ENCODE results near the gene MX2. TPM values are rescaled to one million over a fixed set of nuclear protein-coding genes. Genes with fewer than 3 reads are reported as not detected.

Gene MX2
- polyA plus RNA-seq, 1 donor from 2014 or later: not detected

DNA sequence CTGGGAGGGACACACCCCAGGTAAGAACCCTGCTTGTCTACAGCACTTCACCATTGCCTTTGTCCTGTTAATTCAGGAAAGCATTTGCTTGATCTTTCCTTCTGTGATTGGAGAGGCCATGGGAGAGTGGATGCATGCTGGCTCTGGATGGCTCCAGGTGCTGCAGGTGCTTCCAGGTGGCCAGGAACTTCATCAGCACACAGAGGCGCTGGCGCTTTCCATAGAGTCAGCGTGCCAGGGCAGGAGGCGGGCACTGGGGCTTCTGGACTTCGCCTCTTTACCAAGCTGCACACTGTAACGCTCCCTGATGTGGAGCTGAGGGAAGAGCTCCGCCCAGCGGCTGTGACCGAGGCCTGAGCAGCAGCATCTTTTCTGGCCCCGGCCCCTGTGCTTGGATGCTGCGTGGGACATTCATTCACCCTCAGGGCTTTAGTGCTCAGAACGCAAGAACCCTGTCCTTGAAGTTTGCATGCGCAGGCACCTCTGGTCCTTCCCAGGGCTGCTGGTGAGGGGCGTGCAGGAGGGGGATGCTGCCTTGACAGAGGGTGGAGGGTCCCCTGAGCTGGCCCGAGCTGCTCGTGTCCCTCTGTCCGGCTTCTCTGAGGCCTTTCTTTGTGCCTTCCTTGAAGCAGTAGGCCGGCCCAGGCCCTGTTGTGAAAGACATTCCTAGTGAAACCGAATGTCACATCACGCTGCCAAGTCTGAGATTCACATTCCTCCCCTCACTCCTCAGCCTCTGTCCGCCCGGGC lies 1.6 kb upstream of the MX2 start:
- H3K79me2 ChIP-seq (replicated peaks; ENCODE audit: insufficient read depth, low read length): no peaks in the 10 kb centered on the region
- H3K27me3 ChIP-seq (ENCODE audit: insufficient read depth, low read depth, low read length): no peaks in the 10 kb centered on the region
- no peaks in the 10 kb centered on the region for H3K9me3 ChIP-seq (ENCODE audit: low read length)
- no peak overlapping the region for H3K4me2 ChIP-seq (ENCODE audit: low read length)
- no peaks in the 10 kb centered on the region for H3K36me3 ChIP-seq (ENCODE audit: insufficient read depth, low read length)
- H3F3A ChIP-seq (ENCODE audit: insufficient read depth, low read length, poor library complexity, severe bottlenecking): no peaks in the 10 kb centered on the region
- no peaks in the 10 kb centered on the region for H3K9me2 ChIP-seq (ENCODE audit: insufficient read depth, low read length)
- H4K20me1 ChIP-seq (ENCODE audit: insufficient read depth): no peaks in the 10 kb centered on the region
- no peak overlapping the region for H2AFZ ChIP-seq (ENCODE audit: low read depth, low read length)
- H3K27ac ChIP-seq (ENCODE audit: low read length): no peak overlapping the region
- H3K4me3 ChIP-seq (ENCODE audit: low read length): no peak overlapping the region
- TF ChIP-seq, protein P1, sequence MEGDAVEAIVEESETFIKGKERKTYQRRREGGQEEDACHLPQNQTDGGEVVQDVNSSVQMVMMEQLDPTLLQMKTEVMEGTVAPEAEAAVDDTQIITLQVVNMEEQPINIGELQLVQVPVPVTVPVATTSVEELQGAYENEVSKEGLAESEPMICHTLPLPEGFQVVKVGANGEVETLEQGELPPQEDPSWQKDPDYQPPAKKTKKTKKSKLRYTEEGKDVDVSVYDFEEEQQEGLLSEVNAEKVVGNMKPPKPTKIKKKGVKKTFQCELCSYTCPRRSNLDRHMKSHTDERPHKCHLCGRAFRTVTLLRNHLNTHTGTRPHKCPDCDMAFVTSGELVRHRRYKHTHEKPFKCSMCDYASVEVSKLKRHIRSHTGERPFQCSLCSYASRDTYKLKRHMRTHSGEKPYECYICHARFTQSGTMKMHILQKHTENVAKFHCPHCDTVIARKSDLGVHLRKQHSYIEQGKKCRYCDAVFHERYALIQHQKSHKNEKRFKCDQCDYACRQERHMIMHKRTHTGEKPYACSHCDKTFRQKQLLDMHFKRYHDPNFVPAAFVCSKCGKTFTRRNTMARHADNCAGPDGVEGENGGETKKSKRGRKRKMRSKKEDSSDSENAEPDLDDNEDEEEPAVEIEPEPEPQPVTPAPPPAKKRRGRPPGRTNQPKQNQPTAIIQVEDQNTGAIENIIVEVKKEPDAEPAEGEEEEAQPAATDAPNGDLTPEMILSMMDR (IDR thresholded peaks at IDR 0.05; ENCODE audit: poor library complexity, severe bottlenecking): no peak
- TF ChIP-seq SMC3 (conservative IDR thresholded peaks at IDR 0.05; ENCODE audit: poor library complexity) (no peak), RAD21 (conservative IDR thresholded peaks at IDR 0.05) (no peak), TAF1 (IDR thresholded peaks at IDR 0.05; ENCODE audit: low read depth) (no peak), POLR2AphosphoS5 (IDR thresholded peaks at IDR 0.05) (no peak)
- no peak overlapping the region for H3K9ac ChIP-seq (ENCODE audit: low read length)

DNA sequence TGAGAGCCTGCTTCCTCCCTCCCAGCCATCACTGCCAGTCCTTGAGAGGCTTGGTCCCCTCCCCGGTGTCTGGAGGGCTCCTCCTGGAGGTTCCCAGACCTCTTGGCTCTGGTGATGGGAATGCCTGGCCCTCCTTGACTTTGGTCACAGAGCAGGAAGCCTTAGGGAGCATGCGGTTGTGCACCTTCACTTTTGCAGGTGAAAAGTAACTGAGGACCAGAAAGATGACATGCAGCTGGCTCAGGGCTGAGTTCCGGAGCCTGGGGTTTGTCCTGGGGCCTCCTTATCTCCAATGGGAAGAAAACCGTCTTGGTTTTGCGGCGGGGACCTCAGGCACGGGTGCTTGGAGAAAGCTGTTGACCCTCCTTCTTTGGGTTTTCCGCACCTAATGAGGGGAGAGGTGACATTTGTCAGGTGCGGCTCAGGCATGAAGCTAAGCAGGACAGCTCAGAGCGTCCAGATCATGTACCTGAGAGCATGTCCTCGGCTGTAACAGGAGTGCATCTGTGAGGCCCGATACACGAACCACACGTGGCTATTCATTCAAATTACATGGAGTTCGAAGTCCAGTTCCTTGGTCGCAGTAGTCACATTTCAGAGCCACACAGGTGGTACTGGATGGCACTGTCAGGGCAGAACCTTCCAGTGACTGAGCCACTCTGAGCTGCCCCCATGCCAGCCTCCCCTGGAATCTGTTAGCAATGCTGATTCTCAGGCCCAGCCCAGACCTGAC lies 608 bp upstream of the MX2 start:
- H3F3A ChIP-seq (ENCODE audit: insufficient read depth, low read length, poor library complexity, severe bottlenecking): no peaks in the 10 kb centered on the region
- TF ChIP-seq, protein P1 (IDR thresholded peaks at IDR 0.05; ENCODE audit: poor library complexity, severe bottlenecking): no peak
- no peaks in the 10 kb centered on the region for H3K9me2 ChIP-seq (ENCODE audit: insufficient read depth, low read length)
- no peaks in the 10 kb centered on the region for H3K79me2 ChIP-seq (replicated peaks; ENCODE audit: insufficient read depth, low read length)
- no peak overlapping the region for H2AFZ ChIP-seq (ENCODE audit: low read depth, low read length)
- no peak overlapping the region for H3K4me2 ChIP-seq (ENCODE audit: low read length)
- H3K27ac ChIP-seq (ENCODE audit: low read length): no peak overlapping the region
- no peak overlapping the region for H3K9ac ChIP-seq (ENCODE audit: low read length)
- no peaks in the 10 kb centered on the region for H3K27me3 ChIP-seq (ENCODE audit: insufficient read depth, low read depth, low read length)
- H4K20me1 ChIP-seq (ENCODE audit: insufficient read depth): no peaks in the 10 kb centered on the region
- H3K36me3 ChIP-seq (ENCODE audit: insufficient read depth, low read length): no peaks in the 10 kb centered on the region
- H3K4me3 ChIP-seq (ENCODE audit: low read length): no peak overlapping the region
- H3K9me3 ChIP-seq (ENCODE audit: low read length): no peaks in the 10 kb centered on the region

DNA sequence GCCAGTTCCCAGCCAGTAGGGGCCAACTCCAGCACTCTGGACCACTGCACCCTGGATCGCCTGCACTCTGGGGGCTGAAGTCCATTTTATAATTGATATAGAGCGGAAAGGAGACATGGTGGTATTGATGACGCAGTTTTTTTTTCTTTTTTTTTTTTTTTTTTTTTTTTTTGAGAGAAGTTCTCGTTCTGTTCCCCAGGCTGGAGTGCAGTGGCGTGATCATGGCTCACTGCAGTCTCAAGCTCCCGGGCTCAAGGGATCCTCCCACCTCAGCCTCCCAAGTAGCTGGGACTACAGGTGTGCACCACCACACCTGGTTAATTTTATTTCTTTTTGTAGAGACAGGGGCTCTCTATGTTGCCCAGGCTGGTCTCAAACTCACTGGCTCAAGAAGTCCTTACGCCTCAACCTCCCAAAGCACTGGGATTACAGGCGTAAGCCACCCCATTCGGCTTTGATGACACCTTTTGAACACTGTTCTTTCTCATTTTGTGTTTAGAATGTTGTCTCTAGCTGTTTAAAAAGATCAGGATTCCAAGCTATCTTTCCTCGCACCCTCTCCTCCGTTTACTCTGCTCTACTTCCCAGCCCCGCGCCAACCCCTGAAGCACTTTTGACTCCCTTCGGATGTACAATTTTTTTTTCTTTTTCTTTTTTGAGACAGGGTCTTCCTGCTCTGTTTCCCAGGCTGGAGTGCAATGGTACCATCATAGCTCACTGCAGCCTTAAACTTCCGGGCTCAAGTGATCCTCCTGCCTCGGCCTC lies 960 bp downstream of the MX2 start:
- Histone ChIP-seq H3K27ac (ENCODE audit: low read length) (no peak overlapping the region), H3K79me2 (replicated peaks; ENCODE audit: insufficient read depth, low read length) (no peaks in the 10 kb centered on the region), H2AFZ (ENCODE audit: low read depth, low read length) (no peak overlapping the region), H3K27me3 (ENCODE audit: insufficient read depth, low read depth, low read length) (no peaks in the 10 kb centered on the region), H4K20me1 (ENCODE audit: insufficient read depth) (no peaks in the 10 kb centered on the region), H3F3A (ENCODE audit: insufficient read depth, low read length, poor library complexity, severe bottlenecking) (no peaks in the 10 kb centered on the region), H3K9me2 (ENCODE audit: insufficient read depth, low read length) (no peaks in the 10 kb centered on the region), H3K9me3 (ENCODE audit: low read length) (no peaks in the 10 kb centered on the region), H3K9ac (ENCODE audit: low read length) (no peak overlapping the region), H3K36me3 (ENCODE audit: insufficient read depth, low read length) (no peaks in the 10 kb centered on the region), H3K4me3 (ENCODE audit: low read length) (no peak overlapping the region), H3K4me2 (ENCODE audit: low read length) (no peak overlapping the region)
- TF ChIP-seq, protein P1 (IDR thresholded peaks at IDR 0.05; ENCODE audit: poor library complexity, severe bottlenecking): no peak
- TF ChIP-seq TAF1 (IDR thresholded peaks at IDR 0.05; ENCODE audit: low read depth) (no peak), RAD21 (conservative IDR thresholded peaks at IDR 0.05) (no peak)

Data from neural cell (in vitro differentiated cells).